HepG2 (cell line): Measurements from ENCODE around the gene XRCC5. TPM values are rescaled to one million over a fixed set of nuclear protein-coding genes. Genes with fewer than 3 reads are reported as not detected.

ENCODE experiments used
- GATA4 ChIP-seq: sonication (generic); IDR thresholded peaks from 2 replicates; pipeline ENCODE4 v1.6.1; 2016; ENCODE audit warnings: antibody characterized with exemption, low read depth, borderline replicate concordance
- HMGXB4 ChIP-seq, 2 experiments: sonication (generic) in 1 of 2; formaldehyde crosslinking in 1 of 2; IDR thresholded peaks; 2 replicates each; pipeline versions ENCODE4 v1.4.0 to v1.6.1; 2018 to 2020; ENCODE audit warnings: missing genetic modification reagents in 2 of 2, borderline replicate concordance in 1 of 2, low read depth in 1 of 2, mild to moderate bottlenecking in 1 of 2, missing biosample characterization in 1 of 2
- HOXA9 ChIP-seq: sonication (generic); formaldehyde crosslinking; IDR thresholded peaks from 2 replicates; pipeline ENCODE4 v1.8.1; 2022; ENCODE audit warnings: missing genetic modification reagents, mild to moderate bottlenecking, moderate library complexity, borderline replicate concordance
- POGK ChIP-seq: sonication (generic); formaldehyde crosslinking; conservative IDR thresholded peaks from 2 replicates; pipeline ENCODE4 v1.8.0; 2022; ENCODE audit warnings: mild to moderate bottlenecking, moderate library complexity, missing genetic modification reagents
- SNAPC2 ChIP-seq: sonication (generic); formaldehyde crosslinking; IDR thresholded peaks from 2 replicates; pipeline ENCODE4 v1.8.1; 2022; ENCODE audit warnings: mild to moderate bottlenecking, missing genetic modification reagents
- SYNCRIP ChIP-seq: fragments of 200-400 bp; formaldehyde crosslinking; IDR thresholded peaks from 2 replicates; pipeline ENCODE4 v1.6.1; 2018; ENCODE audit warnings: mild to moderate bottlenecking, low read depth, low read length; ENCODE audit not compliant: insufficient read depth
- ZBTB38 ChIP-seq: sonication (generic); formaldehyde crosslinking; IDR thresholded peaks from 2 replicates; pipeline ENCODE4 v1.5.1; 2020; ENCODE audit warnings: mild to moderate bottlenecking, missing genetic modification reagents
- ZMAT3 ChIP-seq: sonication (generic); formaldehyde crosslinking; conservative IDR thresholded peaks from 2 replicates; pipeline ENCODE4 v1.7.0; 2021; ENCODE audit warnings: missing genetic modification reagents
- ZNF263 ChIP-seq: sonication (generic); formaldehyde crosslinking; IDR thresholded peaks from 2 replicates; pipeline ENCODE4 v1.4.0; 2020; ENCODE audit warnings: missing genetic modification reagents
- ZNF496 ChIP-seq: sonication (generic); formaldehyde crosslinking; IDR thresholded peaks from 2 replicates; pipeline ENCODE4 v1.8.1; 2023; ENCODE audit warnings: mild to moderate bottlenecking, moderate library complexity, missing genetic modification reagents; ENCODE audit not compliant: insufficient replicate concordance
- ZNF512 ChIP-seq: sonication (generic); formaldehyde crosslinking; IDR thresholded peaks from 2 replicates; pipeline ENCODE4 v1.4.0; 2020; ENCODE audit warnings: mild to moderate bottlenecking, missing genetic modification reagents
- ZNF609 ChIP-seq: sonication (generic); formaldehyde crosslinking; IDR thresholded peaks from 2 replicates; pipeline ENCODE4 v1.4.0; 2020; ENCODE audit warnings: mild to moderate bottlenecking, missing genetic modification reagents, borderline replicate concordance
- ZSCAN5A ChIP-seq: sonication (generic); formaldehyde crosslinking; IDR thresholded peaks from 2 replicates; pipeline ENCODE4 v1.8.0; 2022; ENCODE audit warnings: mild to moderate bottlenecking, missing genetic modification reagents, borderline replicate concordance
- polyA plus RNA-seq, 8 experiments: library from polyadenylated mRNA; depleted of rRNA in 3 of 8; stranded (reverse) in 7 of 8; unstranded in 1 of 8; fragments of >200 nt; fragmentation: Illumina TruSeq in 4 of 8; extraction: Trizol in 4 of 8; gene quantifications; 2 replicates each; pipeline versions ENCODE4 v1.2.1 to v1.2.3, GENCODE V29; 2011 to 2016; ENCODE audit warnings: low read depth in 4 of 8, missing spikeins in 1 of 8, mixed read lengths in 1 of 8; ENCODE audit not compliant: insufficient read depth in 1 of 8
- total RNA-seq, 5 experiments: library from RNA; depleted of rRNA; stranded (reverse); fragments of >200 nt; fragmentation: Illumina TruSeq; extraction: Trizol; gene quantifications; 2 replicates each; pipeline ENCODE4 v1.2.3, GENCODE V29; 2016; ENCODE audit warnings: low read depth in 1 of 5
- TF ChIP-seq, protein P1 (sequence below): IDR thresholded peaks from 2 replicates; pipeline ENCODE4 v1.6.1; 2016

The XRCC5 gene
- total and polyA plus RNA-seq, 2 of the 13 experiments (the other 11 are each of a cell fraction or from before 2014, with no cell fraction given) = 264 to 454 TPM

DNA sequence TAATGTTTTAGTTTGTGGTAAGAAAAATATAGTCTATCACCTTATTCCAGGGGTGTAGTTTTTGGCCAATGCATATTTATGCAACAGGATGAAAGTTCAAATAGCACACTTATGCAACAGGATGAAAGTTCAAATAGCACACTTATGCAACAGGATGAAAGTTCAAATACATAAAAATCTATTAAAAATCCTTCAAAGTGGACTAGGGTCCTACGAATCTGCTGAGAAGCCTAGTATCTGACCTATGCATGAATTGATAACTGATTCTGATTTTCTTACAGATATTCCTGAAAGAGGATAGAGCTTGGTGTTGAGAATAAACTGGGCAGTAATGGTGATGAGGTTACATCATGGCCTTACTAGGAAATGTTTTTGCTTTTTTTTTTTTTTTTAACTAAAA lies 30.4 kb upstream of the XRCC5 start (continued):
- TF ChIP-seq HOXA9 (no peak), ZNF263 (CRISPR knock-in tag) (no peak), GATA4 (no peak), POGK (peak; percentile 72; the same call in 1 of the 2 replicates), ZMAT3 (peak; percentile 87; the same call in 1 of the 2 replicates), SNAPC2 (peak; percentile 65; the same call in 1 of the 2 replicates), ZSCAN5A (CRISPR knock-in tag) (peak; percentile 92; the same call in 1 of the 2 replicates), ZNF512 (CRISPR knock-in tag) (no peak), SYNCRIP (no peak), ZNF496 (CRISPR knock-in tag) (no peak), HMGXB4 (CRISPR knock-in tag; IDR thresholded peaks at IDR 0.05; ENCODE audit: borderline replicate concordance in 1 of 2, low read depth in 1 of 2) (peak in 1 of 2 experiments; percentile 84; a peak in 1 of 4 replicates), ZBTB38 (CRISPR knock-in tag) (no peak), ZNF609 (CRISPR knock-in tag) (peak; percentile 75; the same call in 1 of the 2 replicates)
- TF ChIP-seq, protein P1, sequence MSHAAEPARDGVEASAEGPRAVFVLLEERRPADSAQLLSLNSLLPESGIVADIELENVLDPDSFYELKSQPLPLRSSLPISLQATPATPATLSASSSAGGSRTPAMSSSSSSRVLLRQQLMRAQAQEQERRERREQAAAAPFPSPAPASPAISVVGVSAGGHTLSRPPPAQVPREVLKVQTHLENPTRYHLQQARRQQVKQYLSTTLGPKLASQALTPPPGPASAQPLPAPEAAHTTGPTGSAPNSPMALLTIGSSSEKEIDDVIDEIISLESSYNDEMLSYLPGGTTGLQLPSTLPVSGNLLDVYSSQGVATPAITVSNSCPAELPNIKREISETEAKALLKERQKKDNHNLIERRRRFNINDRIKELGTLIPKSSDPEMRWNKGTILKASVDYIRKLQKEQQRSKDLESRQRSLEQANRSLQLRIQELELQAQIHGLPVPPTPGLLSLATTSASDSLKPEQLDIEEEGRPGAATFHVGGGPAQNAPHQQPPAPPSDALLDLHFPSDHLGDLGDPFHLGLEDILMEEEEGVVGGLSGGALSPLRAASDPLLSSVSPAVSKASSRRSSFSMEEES (CRISPR knock-in tag) = peak; percentile 83
